Measurements from ENCODE around the gene SGK1.
A peak's percentile ranks its signal among the peaks of the same experiment; 100 is the strongest.

The SGK1 gene

DNA sequence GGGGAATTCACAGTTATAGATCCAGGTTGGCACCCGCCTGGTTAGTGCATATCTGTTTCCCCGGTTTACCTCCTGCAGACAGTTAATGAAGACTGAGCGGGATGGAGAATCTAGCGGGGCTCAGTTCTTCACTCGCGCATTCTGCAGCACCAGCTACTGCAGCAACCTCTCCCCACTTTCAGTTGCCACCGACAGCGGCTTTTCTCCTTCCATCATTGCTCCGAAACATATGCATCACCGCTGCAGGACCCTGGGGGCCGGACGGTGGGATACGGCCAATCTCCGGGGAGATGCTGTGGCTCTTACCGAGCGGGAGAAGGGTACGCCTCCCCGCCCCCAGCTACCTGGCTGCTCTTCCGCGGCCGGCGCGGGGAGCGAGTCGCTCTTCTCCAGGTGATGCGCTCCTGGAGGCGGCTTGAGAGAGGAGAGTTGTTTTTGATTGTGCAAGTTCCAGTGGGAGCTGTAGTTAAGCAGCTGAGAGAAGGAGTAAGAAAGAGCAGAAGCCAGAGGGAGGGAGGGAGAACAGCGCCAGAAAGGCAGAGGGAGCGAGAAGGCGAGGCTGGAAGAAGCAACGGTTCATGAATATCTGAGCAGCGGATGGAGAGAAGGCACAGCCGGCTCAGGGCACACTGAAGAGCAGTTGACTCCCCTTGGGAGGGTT is at the start of gene SGK1:
TSS of gene SGK1 (minus strand) at position 642 of the 661 bp plus-strand sequence. CDS start 652 bp downstream, outside the sequence.
- Histone ChIP-seq H3K9me3 (ENCODE audit: low read length) (no peaks in the 10 kb centered on the region), H3K9ac (ENCODE audit: low read length) (no peak within 1 kb of the TSS), H3K27me3 (ENCODE audit: control insufficient read depth in 1 of 2, insufficient read depth in 2 of 2, low read length in 2 of 2) (peaks cover 10 to 11% of the 10 kb centered on the region in 2 donors), H3K4me1 (ENCODE audit: insufficient read depth, low read length) (peaks cover 5% of the 10 kb centered on the region), H3K36me3 (ENCODE audit: insufficient read depth, low read length) (no peaks in the 10 kb centered on the region), H3K27ac (ENCODE audit: low read depth, low read length) (no peak within 1 kb of the TSS), H3K4me3 (ENCODE audit: low read depth in 1 of 2, low read length in 2 of 2) (peak within 1 kb of the TSS in 1 of 2 donors; percentile 55)

DNA sequence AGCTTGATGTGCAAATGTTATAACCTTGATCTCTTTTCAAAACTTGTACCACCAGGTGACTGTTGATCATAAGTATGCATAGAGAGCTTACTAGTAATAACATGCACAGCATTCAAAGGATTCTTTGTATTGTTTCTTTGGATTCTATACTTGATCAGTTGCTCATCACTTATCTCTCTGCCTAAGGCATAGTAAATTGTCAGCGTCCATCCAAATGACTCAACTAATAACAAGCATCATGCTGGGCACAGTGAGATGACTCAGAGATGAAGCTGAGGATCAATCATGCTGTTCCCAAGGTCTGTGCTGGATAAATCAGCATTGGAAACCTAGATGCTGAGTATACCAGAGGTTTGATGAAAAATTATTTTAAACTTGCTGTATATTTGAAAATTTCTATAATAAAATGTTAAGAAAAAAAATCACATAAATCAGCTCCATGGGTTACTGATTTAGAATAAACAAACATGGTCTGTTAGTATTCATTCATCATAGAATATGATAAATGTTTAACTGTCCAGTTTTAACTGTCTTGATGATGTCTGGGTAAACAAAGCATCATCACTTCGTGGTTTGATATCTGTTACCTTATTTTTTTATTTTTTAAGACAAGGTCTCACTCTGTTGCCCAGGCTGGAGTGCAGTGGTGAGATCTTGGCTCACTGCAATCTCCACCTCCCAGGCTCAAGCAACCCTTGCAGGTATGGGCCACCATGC is 45.6 kb upstream of the SGK1 start:
- no peaks in the 10 kb centered on the region for H3K9me3 ChIP-seq (ENCODE audit: low read length)
- H3K4me3 ChIP-seq (ENCODE audit: low read depth in 1 of 2, low read length in 2 of 2) = no peak overlapping the region
- no peaks in the 10 kb centered on the region for H3K36me3 ChIP-seq (ENCODE audit: insufficient read depth, low read length)
- no peak overlapping the region for H3K27ac ChIP-seq (ENCODE audit: low read depth, low read length)
- no peaks in the 10 kb centered on the region for H3K27me3 ChIP-seq (ENCODE audit: control insufficient read depth in 1 of 2, insufficient read depth in 2 of 2, low read length in 2 of 2)
- H3K4me1 ChIP-seq (ENCODE audit: insufficient read depth, low read length) = no peaks in the 10 kb centered on the region
- H3K9ac ChIP-seq (ENCODE audit: low read length) = no peak overlapping the region

- H3K9ac ChIP-seq (ENCODE audit: low read length) = no peak overlapping the region
- H3K27ac ChIP-seq (ENCODE audit: low read depth, low read length) = no peak overlapping the region
- no peaks in the 10 kb centered on the region for H3K36me3 ChIP-seq (ENCODE audit: insufficient read depth, low read length)
- no peak overlapping the region for H3K4me3 ChIP-seq (ENCODE audit: low read depth in 1 of 2, low read length in 2 of 2)
- H3K4me1 ChIP-seq (ENCODE audit: insufficient read depth, low read length) = no peaks in the 10 kb centered on the region
- H3K27me3 ChIP-seq (ENCODE audit: control insufficient read depth in 1 of 2, insufficient read depth in 2 of 2, low read length in 2 of 2) = no peaks in the 10 kb centered on the region
- no peaks in the 10 kb centered on the region for H3K9me3 ChIP-seq (ENCODE audit: low read length)
Observed at GRCh38 chr6:134361011-134361410, 43.1 kb upstream of the SGK1 start.

GRCh38 chr6:134359302-134359701 is 41.4 kb upstream of the SGK1 start:
- no peak overlapping the region for H3K9ac ChIP-seq (ENCODE audit: low read length)
- H3K36me3 ChIP-seq (ENCODE audit: insufficient read depth, low read length) = no peaks in the 10 kb centered on the region
- no peak overlapping the region for H3K27ac ChIP-seq (ENCODE audit: low read depth, low read length)
- H3K4me3 ChIP-seq (ENCODE audit: low read depth in 1 of 2, low read length in 2 of 2) = no peak overlapping the region
- H3K27me3 ChIP-seq (ENCODE audit: control insufficient read depth in 1 of 2, insufficient read depth in 2 of 2, low read length in 2 of 2) = no peaks in the 10 kb centered on the region
- no peaks in the 10 kb centered on the region for H3K9me3 ChIP-seq (ENCODE audit: low read length)
- no peaks in the 10 kb centered on the region for H3K4me1 ChIP-seq (ENCODE audit: insufficient read depth, low read length)

DNA sequence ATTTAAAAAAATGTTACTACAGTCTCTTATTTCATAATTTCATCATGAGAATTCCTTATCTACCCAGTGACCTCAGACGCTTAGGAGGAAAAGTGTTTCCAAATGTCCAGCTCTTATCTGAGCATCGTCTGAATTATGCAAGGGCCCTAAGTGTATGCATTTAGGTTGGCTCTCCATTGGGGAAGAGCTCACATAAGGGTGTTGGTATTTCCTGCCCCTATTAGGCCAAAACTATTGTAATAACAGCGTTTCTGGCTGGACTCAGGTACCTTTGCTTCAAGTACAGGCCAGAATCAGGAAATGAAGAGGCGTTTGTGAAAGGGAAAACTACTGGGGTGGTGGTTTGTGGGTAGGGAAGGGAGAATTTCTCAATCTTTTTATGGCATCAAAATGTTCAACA is 40.4 kb upstream of the SGK1 start:
- no peaks in the 10 kb centered on the region for H3K36me3 ChIP-seq (ENCODE audit: insufficient read depth, low read length)
- H3K9me3 ChIP-seq (ENCODE audit: low read length) = no peaks in the 10 kb centered on the region
- no peaks in the 10 kb centered on the region for H3K27me3 ChIP-seq (ENCODE audit: control insufficient read depth in 1 of 2, insufficient read depth in 2 of 2, low read length in 2 of 2)
- no peak overlapping the region for H3K4me3 ChIP-seq (ENCODE audit: low read depth in 1 of 2, low read length in 2 of 2)
- no peaks in the 10 kb centered on the region for H3K4me1 ChIP-seq (ENCODE audit: insufficient read depth, low read length)
- H3K27ac ChIP-seq (ENCODE audit: low read depth, low read length) = no peak overlapping the region
- no peak overlapping the region for H3K9ac ChIP-seq (ENCODE audit: low read length)

DNA sequence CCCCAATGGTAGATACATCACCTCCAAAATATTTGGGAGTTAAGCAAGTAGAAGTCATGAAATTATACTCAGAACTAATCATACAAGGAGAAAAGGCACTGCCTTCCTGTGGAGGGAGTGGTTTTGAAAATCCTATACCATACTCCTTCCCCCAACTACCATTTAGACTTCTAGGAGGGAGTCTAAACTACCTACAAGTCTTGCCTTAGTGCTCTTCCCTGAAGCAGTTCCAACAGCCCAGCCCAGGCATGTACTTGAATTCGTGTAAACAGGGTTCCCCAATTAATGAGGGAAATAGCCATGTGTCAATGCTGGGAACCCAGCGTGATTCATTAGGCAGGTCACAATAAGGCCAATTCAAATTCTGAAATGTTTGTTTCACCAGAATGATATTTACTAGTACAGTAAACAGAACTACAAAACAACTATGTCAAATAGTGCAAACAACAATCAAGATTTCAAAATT is 39.1 kb upstream of the SGK1 start:
- H3K27me3 ChIP-seq (ENCODE audit: control insufficient read depth in 1 of 2, insufficient read depth in 2 of 2, low read length in 2 of 2) = no peaks in the 10 kb centered on the region
- no peak overlapping the region for H3K9ac ChIP-seq (ENCODE audit: low read length)
- H3K4me3 ChIP-seq (ENCODE audit: low read depth in 1 of 2, low read length in 2 of 2) = no peak overlapping the region
- H3K9me3 ChIP-seq (ENCODE audit: low read length) = no peaks in the 10 kb centered on the region
- no peaks in the 10 kb centered on the region for H3K4me1 ChIP-seq (ENCODE audit: insufficient read depth, low read length)
- no peaks in the 10 kb centered on the region for H3K36me3 ChIP-seq (ENCODE audit: insufficient read depth, low read length)
- no peak overlapping the region for H3K27ac ChIP-seq (ENCODE audit: low read depth, low read length)

GRCh38 chr6:134356405-134356804 is 38.5 kb upstream of the SGK1 start:
- Histone ChIP-seq H3K9me3 (ENCODE audit: low read length) (no peaks in the 10 kb centered on the region), H3K27me3 (ENCODE audit: control insufficient read depth in 1 of 2, insufficient read depth in 2 of 2, low read length in 2 of 2) (no peaks in the 10 kb centered on the region), H3K4me1 (ENCODE audit: insufficient read depth, low read length) (no peaks in the 10 kb centered on the region), H3K36me3 (ENCODE audit: insufficient read depth, low read length) (no peaks in the 10 kb centered on the region), H3K27ac (ENCODE audit: low read depth, low read length) (no peak overlapping the region), H3K4me3 (ENCODE audit: low read depth in 1 of 2, low read length in 2 of 2) (no peak overlapping the region), H3K9ac (ENCODE audit: low read length) (no peak overlapping the region)

GRCh38 chr6:134352786-134353480 is 35.0 kb upstream of the SGK1 start:
- no peak overlapping the region for H3K4me3 ChIP-seq (ENCODE audit: low read depth in 1 of 2, low read length in 2 of 2)
- H3K36me3 ChIP-seq (ENCODE audit: insufficient read depth, low read length) = no peaks in the 10 kb centered on the region
- no peak overlapping the region for H3K27ac ChIP-seq (ENCODE audit: low read depth, low read length)
- no peak overlapping the region for H3K9ac ChIP-seq (ENCODE audit: low read length)
- H3K4me1 ChIP-seq (ENCODE audit: insufficient read depth, low read length) = no peaks in the 10 kb centered on the region
- no peaks in the 10 kb centered on the region for H3K9me3 ChIP-seq (ENCODE audit: low read length)
- no peaks in the 10 kb centered on the region for H3K27me3 ChIP-seq (ENCODE audit: control insufficient read depth in 1 of 2, insufficient read depth in 2 of 2, low read length in 2 of 2)

DNA sequence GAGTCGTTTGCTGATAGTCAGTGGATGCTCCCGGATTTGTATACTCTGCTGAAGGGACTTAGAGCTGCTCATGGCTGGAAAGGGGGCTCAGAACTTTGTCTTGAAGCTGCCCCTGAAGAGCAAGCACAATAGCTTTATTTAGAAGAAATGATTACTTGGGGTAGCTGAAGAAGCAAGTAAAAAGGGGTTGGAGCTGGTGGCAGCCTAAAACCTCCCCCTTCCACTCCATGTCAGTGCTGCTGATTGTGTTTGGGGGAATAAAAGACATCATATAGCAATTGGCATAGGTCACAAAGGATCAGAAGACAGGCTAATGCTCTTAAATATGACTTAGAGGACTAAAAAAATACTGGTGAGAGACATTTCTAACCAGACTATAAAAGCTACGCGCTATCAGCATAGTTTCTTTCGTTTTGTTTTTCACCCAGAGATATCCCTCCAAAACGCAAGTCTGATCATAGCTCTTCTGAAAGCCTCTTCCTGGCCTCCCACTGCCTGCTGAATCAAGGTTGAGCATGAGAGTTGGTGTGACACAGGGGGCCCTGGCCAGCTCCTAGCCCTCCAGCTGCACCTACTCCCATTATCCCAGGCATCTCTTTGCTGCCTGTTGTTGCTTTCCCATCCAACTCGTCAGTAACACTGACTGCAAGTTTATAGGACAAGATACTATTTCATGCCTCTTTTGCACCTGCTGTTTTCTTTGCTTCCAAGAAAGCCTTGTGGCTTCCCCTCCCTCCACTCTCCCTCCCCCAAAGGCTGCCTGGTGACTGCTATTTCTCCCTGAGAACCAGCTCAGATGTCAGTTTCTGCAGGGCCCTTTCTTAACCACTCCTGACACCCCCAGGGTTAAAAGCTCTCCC is 33.9 kb upstream of the SGK1 start:
- H3K9ac ChIP-seq (ENCODE audit: low read length) = no peak overlapping the region
- H3K36me3 ChIP-seq (ENCODE audit: insufficient read depth, low read length) = no peaks in the 10 kb centered on the region
- H3K27me3 ChIP-seq (ENCODE audit: control insufficient read depth in 1 of 2, insufficient read depth in 2 of 2, low read length in 2 of 2) = no peaks in the 10 kb centered on the region
- no peaks in the 10 kb centered on the region for H3K9me3 ChIP-seq (ENCODE audit: low read length)
- no peak overlapping the region for H3K4me3 ChIP-seq (ENCODE audit: low read depth in 1 of 2, low read length in 2 of 2)
- no peak overlapping the region for H3K27ac ChIP-seq (ENCODE audit: low read depth, low read length)
- H3K4me1 ChIP-seq (ENCODE audit: insufficient read depth, low read length) = no peaks in the 10 kb centered on the region

DNA sequence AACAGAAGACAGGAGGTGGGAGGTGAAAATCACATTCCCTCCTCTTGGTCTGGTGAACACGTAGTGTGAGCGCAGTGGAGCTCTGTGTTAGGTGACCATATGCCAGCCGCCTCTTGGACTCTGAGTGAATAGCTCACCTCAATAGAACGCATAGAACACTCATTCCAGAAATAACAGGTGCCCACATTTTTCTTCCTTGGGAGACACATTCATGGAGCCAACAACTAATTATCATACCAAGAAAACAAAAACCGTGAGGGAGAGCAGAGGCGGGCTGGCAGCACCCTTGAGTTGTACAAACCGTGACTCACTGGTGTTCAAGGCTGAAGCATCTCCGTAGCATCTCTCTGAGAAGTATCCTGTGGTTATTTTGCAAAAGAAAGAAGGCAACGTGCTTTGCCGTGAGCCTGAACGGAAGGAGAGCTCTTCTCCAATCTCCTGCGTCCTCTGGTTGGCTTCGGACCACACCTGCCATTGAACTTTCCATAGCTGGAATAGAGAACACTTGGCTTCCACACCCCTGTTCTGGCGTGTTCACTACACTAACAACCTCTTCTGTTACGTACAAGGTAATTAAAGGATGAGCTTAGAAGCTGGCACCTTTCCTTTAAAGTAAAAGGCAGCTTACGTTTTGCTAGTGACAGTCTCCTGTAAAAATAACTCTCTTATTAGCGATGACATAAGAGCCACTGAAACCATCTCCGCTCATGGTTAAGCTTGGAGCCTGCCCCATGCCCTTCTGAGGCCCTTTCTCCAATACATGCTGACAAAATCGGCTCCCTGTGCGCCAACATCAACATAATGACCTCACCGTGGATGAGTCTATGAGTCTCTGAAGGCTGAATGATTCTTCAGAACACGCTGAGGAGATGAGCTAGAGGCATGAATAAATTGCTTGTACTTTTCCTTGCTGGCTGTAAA is 30.2 kb upstream of the SGK1 start:
- Histone ChIP-seq H3K9me3 (ENCODE audit: low read length) (no peaks in the 10 kb centered on the region), H3K4me3 (ENCODE audit: low read depth in 1 of 2, low read length in 2 of 2) (no peak overlapping the region), H3K36me3 (ENCODE audit: insufficient read depth, low read length) (no peaks in the 10 kb centered on the region), H3K9ac (ENCODE audit: low read length) (no peak overlapping the region), H3K27me3 (ENCODE audit: control insufficient read depth in 1 of 2, insufficient read depth in 2 of 2, low read length in 2 of 2) (no peaks in the 10 kb centered on the region), H3K27ac (ENCODE audit: low read depth, low read length) (no peak overlapping the region), H3K4me1 (ENCODE audit: insufficient read depth, low read length) (no peaks in the 10 kb centered on the region)
